Activated T-cell treated with anti-CD3 and anti-CD28 coated beads, Interleukin-2, amount 50 U/mL, for 4 hours (primary cell): ENCODE results near the gene MPZ. TPM values are rescaled to one million over a fixed set of nuclear protein-coding genes. Genes with fewer than 3 reads are reported as not detected.
"Not testable (repeated sequence)": the region's sequence is repeated elsewhere in the genome, so short reads cannot be mapped to it uniquely, and the experiment has no call there.

ENCODE experiments used
- ATAC-seq, 2 donors: fragments of 200-7000 bp; cut with Tn5 transposase; one replicate each; pipeline ENCODE4 v1.10.0; 2021
- DNase-seq: peaks from one replicate; pipeline ENCODE4 v3.0.0-alpha.2; 2020
- H3K27me3 Mint-ChIP-seq: one replicate; pipeline ENCODE4 v1.8.0; 2021; ENCODE audit warnings: low read depth, mixed read lengths
- H3K36me3 Mint-ChIP-seq: one replicate; pipeline ENCODE4 v1.8.0; 2022; ENCODE audit warnings: mixed read lengths; ENCODE audit not compliant: insufficient read depth
- H3K4me1 Mint-ChIP-seq: one replicate; pipeline ENCODE4 v1.8.0; 2021; ENCODE audit warnings: low read depth, mixed read lengths
- H3K4me3 Mint-ChIP-seq: one replicate; pipeline ENCODE4 v1.8.0; 2021; ENCODE audit warnings: mild to moderate bottlenecking, moderate library complexity, mixed read lengths
- H3K9me3 Mint-ChIP-seq: one replicate; pipeline ENCODE4 v1.8.0; 2021; ENCODE audit warnings: mixed read lengths
- total RNA-seq, 3 donors: library from RNA; stranded (reverse); gene quantifications; one replicate each; pipeline ENCODE4 v1.2.1, GENCODE V29; 2021

The MPZ gene
- total RNA-seq, 3 donors from 2014 or later: 0.83 to 2.0 (median 1.1) TPM

DNA sequence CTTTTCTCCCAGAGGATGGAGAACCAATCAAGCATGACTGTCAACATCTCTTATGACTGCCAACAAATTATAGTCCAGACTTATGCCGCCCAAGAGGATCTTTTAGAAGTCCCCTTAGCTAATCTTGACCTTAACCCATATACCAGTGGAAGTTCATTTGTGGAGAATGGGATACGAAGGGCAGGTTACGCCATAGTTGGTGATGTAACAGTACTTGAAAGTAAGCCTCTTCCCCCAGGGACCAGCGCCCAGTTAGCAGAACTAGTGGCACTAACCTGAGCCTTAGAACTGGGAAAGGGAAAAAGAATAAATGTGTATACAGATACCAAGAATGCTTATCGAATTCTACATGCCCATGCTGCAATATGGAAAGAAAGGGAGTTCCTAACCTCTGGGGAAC is 54.5 kb downstream of the MPZ start:
- not testable (repeated sequence) for DNase-seq

More for the DNA sequence above, 54.5 kb downstream of the MPZ start:
- H3K4me1 Mint-ChIP-seq: peaks cover 12% of the 10 kb centered on the region
- peaks cover 24% of the 10 kb centered on the region for H3K9me3 Mint-ChIP-seq
- not testable (repeated sequence) for H3K36me3 Mint-ChIP-seq, ATAC-seq, H3K4me3 Mint-ChIP-seq
- H3K27me3 Mint-ChIP-seq: peaks cover 30% of the 10 kb centered on the region

Other genes starting within 250 kb of the MPZ start
- gene ARHGAP30, start 240.1 kb downstream of the MPZ start, total RNA-seq: 100 to 1,000 TPM; 103 to 128 (median 106) TPM
- under 1 TPM in 1 of 3 donors, not detected in 2; 0.08 TPM for gene NECTIN4, start 220.4 kb downstream of the MPZ start, total RNA-seq
- gene KLHDC9, start 211.6 kb downstream of the MPZ start, total RNA-seq: under 1 TPM in 1 of 3 donors, not detected in 2; 0.43 TPM
- 100 to 1,000 TPM; 231 to 238 (median 235) TPM for gene PFDN2, start 191.9 kb downstream of the MPZ start, total RNA-seq
- gene NIT1, start 191.9 kb downstream of the MPZ start, total RNA-seq: 10 to 100 TPM; 41.4 to 51.8 (median 42.2) TPM
- 10 to 100 TPM; 50.7 to 56.7 (median 51.2) TPM for gene DEDD, start 177.3 kb downstream of the MPZ start, total RNA-seq
- 10 to 100 TPM; 87.5 to 98.8 (median 92.8) TPM for gene UFC1, start 156.0 kb downstream of the MPZ start, total RNA-seq
- gene USP21, start 150.5 kb downstream of the MPZ start, total RNA-seq: 10 to 100 TPM; 25.0 to 28.3 (median 27.4) TPM
- gene PPOX, start 143.5 kb downstream of the MPZ start, total RNA-seq: 10 to 100 TPM; 10.0 to 13.8 (median 12.8) TPM
- 10 to 100 TPM; 73.9 to 76.3 (median 75.9) TPM for gene B4GALT3, start 132.5 kb downstream of the MPZ start, total RNA-seq
- gene ADAMTS4, start 110.9 kb downstream of the MPZ start, total RNA-seq: 1 to 10 TPM in 1 of 3 donors, under 1 TPM in 2; 0.34 to 1.1 (median 0.63) TPM
- 10 to 100 TPM; 70.7 to 80.5 (median 73.2) TPM for gene NDUFS2, start 107.6 kb downstream of the MPZ start, total RNA-seq
- 1 to 10 TPM in 1 of 3 donors, under 1 TPM in 1, not detected in 1; 0.83 to 1.4 TPM for gene FCER1G, start 94.7 kb downstream of the MPZ start, total RNA-seq
- gene APOA2, start 86.3 kb downstream of the MPZ start, total RNA-seq: 1 to 10 TPM; 1.1 to 2.0 (median 2.0) TPM
- 10 to 100 TPM; 23.8 to 29.8 (median 25.5) TPM for gene TOMM40L, start 83.9 kb downstream of the MPZ start, total RNA-seq
- gene NR1I3, start 71.8 kb downstream of the MPZ start, total RNA-seq: under 1 TPM in 1 of 3 donors, not detected in 2; 0.46 TPM
- not detected for gene PCP4L1, start 51.2 kb downstream of the MPZ start, total RNA-seq
- 100 to 1,000 TPM; 179 to 202 (median 186) TPM for gene SDHC, start 4.4 kb upstream of the MPZ start, total RNA-seq
- gene CFAP126, start 57.9 kb upstream of the MPZ start, total RNA-seq: not detected
- under 1 TPM; 0.29 to 0.86 (median 0.38) TPM for gene FCGR2A, start 195.5 kb upstream of the MPZ start, total RNA-seq
- 1 to 10 TPM in 2 of 3 donors, under 1 TPM in 1; 0.82 to 3.8 (median 1.9) TPM for gene HSPA6, start 214.6 kb upstream of the MPZ start, total RNA-seq
- under 1 TPM; 0.40 to 0.87 (median 0.61) TPM for gene FCGR3A, start 239.8 kb upstream of the MPZ start, total RNA-seq